Gastrocnemius medialis (tissue), 4 donors: ENCODE results near the gene DDIT3. TPM values are rescaled to one million over a fixed set of nuclear protein-coding genes. Genes with fewer than 3 reads are reported as not detected.

Experiments
- ATAC-seq, 2 donors: fragments of 150-250 bp; one replicate each; pipeline ENCODE4 v1.9.1; 2016
- DNase-seq, 2 donors: peaks; one replicate each; pipeline ENCODE4 v3.0.0-alpha.2; 2019
- H3K27ac ChIP-seq, 4 donors: fragments of 200-600 bp; sonication (generic); 1 replicate in 1 of 4; 2 replicates in 3 of 4; pipeline ENCODE4 v1.5.1; 2016 to 2018; ENCODE audit warnings: mild to moderate bottlenecking in 2 of 4, moderate library complexity in 1 of 4
- H3K27me3 ChIP-seq, 3 donors: fragments of 200-600 bp; sonication (generic) in 2 of 3; 1 replicate in 1 of 3; 2 replicates in 2 of 3; pipeline versions ENCODE4 v1.5.1 to v1.6.0; 2016 to 2019; ENCODE audit warnings: mild to moderate bottlenecking in 1 of 3, moderate library complexity in 1 of 3
- H3K36me3 ChIP-seq, 2 donors: fragments of 200-600 bp; sonication (generic) in 1 of 2; one replicate each; pipeline ENCODE4 v1.5.1; 2017 to 2018
- H3K4me1 ChIP-seq, 2 donors: fragments of 200-600 bp; sonication (generic) in 1 of 2; one replicate each; pipeline ENCODE4 v1.5.1; 2016 to 2017; ENCODE audit warnings: mild to moderate bottlenecking in 2 of 2
- H3K4me3 ChIP-seq, 4 donors: fragments of 200-600 bp; sonication (generic) in 3 of 4; 1 replicate in 1 of 4; 2 replicates in 3 of 4; pipeline ENCODE4 v1.5.1; 2016 to 2019; ENCODE audit warnings: mild to moderate bottlenecking in 2 of 4
- H3K9me3 ChIP-seq, 3 donors: fragments of 200-600 bp; sonication (generic) in 2 of 3; 1 replicate in 1 of 3; 2 replicates in 2 of 3; pipeline ENCODE4 v1.5.1; 2016 to 2019
- POLR2A ChIP-seq, 2 donors: fragments of 450-650 bp; IDR thresholded peaks; one replicate each; pipeline ENCODE4 v1.6.1; 2017; ENCODE audit warnings: antibody characterized with exemption in 2 of 2, mild to moderate bottlenecking in 2 of 2, moderate library complexity in 2 of 2
- in situ Hi-C, 4 donors: fragments of 200-750 bp; cut with MboI; loops; one replicate each; pipeline versions ENCODE4 v1.15.0 to v1.8.0; 2017; ENCODE audit warnings: low sequenced_read_pairs in 4 of 4
- intact Hi-C: fragments of 100-400 bp; cut with DNase I; formaldehyde crosslinking; loops from one replicate; pipeline ENCODE4 v1.15.1; 2023; ENCODE audit warnings: low total_unique reads
- total RNA-seq, 4 donors: library from RNA; depleted of rRNA; stranded (reverse); fragments of >200 nt; gene quantifications; one replicate each; pipeline versions ENCODE4 v1.1.0 to v1.2.3, GENCODE V29; 2016
- TF ChIP-seq, protein P1 (sequence below), 5 experiments: fragments of 450-650 bp in 3 of 5; fragments of 200-600 bp in 2 of 5; sonication (generic) in 2 of 5; IDR thresholded peaks in 4 of 5; conservative IDR thresholded peaks in 1 of 5; 1 replicate in 4 of 5; 2 replicates in 1 of 5; pipeline ENCODE4 v1.5.1; 2016 to 2019; ENCODE audit warnings: antibody characterized with exemption in 5 of 5, mild to moderate bottlenecking in 3 of 5, moderate library complexity in 3 of 5

DDIT3 gene
- total RNA-seq, 4 donors from 2014 or later: 11.8 to 46.4 (median 17.1) TPM

DNA sequence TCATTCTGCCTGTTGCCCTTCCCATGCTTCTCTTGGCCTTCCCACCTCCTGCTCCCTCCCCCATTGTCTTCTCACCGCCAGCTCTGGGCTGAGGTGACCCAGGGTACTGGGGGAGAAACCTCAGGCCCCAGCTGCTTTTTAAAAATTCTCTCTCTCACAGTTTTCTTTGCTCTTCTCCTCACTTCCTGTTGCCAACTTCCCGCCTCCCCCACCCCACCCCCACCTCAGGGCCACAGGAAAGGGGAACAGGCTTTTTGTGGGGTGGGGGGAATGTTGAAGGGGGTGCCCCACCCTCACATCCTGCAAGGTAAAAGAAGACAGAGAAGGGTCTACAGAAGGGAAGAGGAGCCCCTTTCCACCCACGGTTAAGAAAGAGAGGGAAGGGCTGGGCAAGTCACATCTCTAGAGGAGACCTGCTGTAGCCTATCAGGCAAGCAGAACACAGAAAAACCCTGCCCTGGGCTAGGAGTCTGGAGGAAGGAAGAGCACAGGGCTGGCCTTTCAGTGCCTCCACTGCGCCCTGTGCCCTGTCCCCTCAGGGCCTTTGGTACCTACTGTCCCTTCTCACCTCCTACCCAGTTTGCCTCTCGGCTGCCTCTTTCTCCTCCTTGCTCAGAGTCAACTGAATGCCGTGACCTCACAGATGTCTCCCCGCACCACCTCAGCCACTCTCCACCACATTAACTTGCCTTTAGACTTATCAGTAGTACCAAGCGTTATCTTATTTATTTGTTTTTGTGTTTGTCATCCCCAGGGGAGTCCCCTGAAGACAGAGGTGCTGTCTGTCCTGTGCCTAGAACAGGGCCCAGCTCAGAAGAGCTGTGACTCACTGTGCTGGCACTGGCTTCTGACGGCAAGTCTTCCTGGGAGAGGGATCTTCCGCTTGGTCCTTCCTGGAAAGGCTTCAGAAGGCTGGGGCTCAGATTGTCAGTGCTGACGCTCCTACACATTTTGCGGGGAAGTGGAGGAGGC lies 42.3 kb downstream of the DDIT3 start:
- H3K4me3 ChIP-seq: peak overlapping the region in 1 of 4 donors; percentile 47
- H3K4me1 ChIP-seq: peaks cover 12% of the 10 kb centered on the region in 2 donors
- H3K27ac ChIP-seq: peak overlapping the region in 1 of 4 donors; percentile 10
- no peaks in the 10 kb centered on the region for H3K9me3 ChIP-seq
- TF ChIP-seq POLR2A (IDR thresholded peaks at IDR 0.05): no peak
- TF ChIP-seq, protein P1, sequence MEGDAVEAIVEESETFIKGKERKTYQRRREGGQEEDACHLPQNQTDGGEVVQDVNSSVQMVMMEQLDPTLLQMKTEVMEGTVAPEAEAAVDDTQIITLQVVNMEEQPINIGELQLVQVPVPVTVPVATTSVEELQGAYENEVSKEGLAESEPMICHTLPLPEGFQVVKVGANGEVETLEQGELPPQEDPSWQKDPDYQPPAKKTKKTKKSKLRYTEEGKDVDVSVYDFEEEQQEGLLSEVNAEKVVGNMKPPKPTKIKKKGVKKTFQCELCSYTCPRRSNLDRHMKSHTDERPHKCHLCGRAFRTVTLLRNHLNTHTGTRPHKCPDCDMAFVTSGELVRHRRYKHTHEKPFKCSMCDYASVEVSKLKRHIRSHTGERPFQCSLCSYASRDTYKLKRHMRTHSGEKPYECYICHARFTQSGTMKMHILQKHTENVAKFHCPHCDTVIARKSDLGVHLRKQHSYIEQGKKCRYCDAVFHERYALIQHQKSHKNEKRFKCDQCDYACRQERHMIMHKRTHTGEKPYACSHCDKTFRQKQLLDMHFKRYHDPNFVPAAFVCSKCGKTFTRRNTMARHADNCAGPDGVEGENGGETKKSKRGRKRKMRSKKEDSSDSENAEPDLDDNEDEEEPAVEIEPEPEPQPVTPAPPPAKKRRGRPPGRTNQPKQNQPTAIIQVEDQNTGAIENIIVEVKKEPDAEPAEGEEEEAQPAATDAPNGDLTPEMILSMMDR (IDR thresholded peaks at IDR 0.05 in 4 of 5, conservative IDR thresholded peaks at IDR 0.05 in 1 of 5): no peak
- H3K27me3 ChIP-seq: peaks cover 36 to 41% (median 36%) of the 10 kb centered on the region in 3 donors
- DNase-seq: no peak
- no peak for ATAC-seq
- H3K36me3 ChIP-seq: no peaks in the 10 kb centered on the region
- in situ Hi-C loops (no loop called here), intact Hi-C loops (no loop called here)

DNA sequence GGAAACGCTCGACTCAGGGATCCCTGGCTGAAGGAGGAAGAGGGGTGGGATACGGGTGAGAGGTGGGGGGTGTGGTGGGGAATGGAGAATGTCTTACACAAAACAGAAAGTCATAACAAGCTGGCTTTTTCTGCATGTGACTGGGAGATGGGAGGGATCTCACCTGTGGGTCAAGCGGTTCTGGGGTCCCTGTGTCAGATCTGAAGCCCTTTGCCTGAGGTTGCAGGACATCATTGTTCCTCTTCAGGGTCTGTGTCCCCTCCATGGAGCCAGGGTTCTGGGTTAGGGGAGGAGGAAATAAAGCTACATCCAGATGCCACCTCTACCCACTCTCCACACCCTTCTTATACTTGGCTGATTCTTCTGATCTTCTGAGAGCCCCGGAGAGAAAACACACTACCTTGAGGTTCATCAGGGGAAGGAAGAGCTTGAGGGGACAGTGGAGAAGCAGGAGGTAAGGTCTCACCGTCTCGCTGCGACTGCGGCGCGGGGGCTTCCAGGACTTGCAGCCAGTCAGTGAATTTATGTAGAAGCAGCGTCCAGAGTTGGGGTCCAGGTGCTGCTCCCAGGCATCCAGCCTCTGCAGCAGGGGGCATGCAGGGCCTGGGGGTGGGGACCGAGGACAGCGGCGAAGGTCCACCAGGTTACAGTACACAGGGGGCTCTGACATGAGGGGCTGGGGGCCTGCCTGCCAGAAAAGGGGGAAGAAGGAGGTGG lies 43.2 kb downstream of the DDIT3 start:
- Histone ChIP-seq H3K27ac (peak overlapping the region in 1 of 4 donors; percentile 7), H3K36me3 (no peaks in the 10 kb centered on the region), H3K4me3 (peak overlapping the region in 1 of 4 donors; percentile 47), H3K27me3 (peaks cover 39 to 41% (median 40%) of the 10 kb centered on the region in 3 donors), H3K4me1 (peaks cover 12% of the 10 kb centered on the region in 2 donors), H3K9me3 (no peaks in the 10 kb centered on the region)
- in situ Hi-C loops: no loop called here
- ATAC-seq (no peak), DNase-seq (no peak)
- intact Hi-C loops: no loop called here
- no peak for TF ChIP-seq POLR2A (IDR thresholded peaks at IDR 0.05)
- TF ChIP-seq, protein P1 (IDR thresholded peaks at IDR 0.05 in 4 of 5, conservative IDR thresholded peaks at IDR 0.05 in 1 of 5): no peak

DNA sequence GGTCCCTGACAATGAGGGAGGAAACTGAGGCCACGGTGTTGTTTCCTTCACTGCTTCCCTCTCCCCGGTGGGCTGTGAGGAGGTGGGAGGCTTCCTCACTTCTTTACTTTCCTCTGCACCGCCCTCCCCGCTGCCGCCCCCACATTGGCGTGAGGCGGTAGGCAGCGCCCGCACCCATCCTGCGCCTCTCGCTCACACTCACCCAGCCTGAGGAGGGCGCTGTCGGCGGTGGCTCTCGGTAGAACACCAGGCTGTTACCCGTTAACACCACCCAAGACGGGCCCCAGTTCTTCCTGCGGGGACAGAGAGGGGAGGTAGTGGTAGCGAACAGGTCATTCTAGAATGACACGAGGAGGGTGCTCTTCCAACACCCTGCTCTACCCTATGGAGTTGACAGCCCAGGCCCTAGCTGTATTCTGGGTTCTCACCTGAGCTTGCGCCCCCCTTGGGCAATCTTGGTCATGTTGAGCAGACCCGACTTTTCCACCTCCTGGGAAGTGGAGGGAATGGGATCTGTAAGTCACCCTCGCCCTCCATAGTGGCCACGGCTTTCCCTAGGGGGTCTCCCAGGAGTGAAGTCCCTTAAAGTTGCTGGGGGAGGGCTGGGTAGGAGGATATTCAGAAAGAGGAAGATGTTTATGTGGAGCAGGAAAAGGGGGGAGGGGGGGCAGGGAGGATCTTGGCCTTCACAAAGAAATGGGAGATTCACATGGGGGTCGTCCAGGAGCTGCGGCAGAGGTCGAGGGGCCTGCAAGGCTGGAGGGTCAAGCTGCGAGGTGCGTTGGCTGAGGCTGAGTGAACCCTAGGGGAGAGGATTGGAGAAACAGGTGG lies 43.9 kb downstream of the DDIT3 start:
- H3K4me1 ChIP-seq: peaks cover 12% of the 10 kb centered on the region in 2 donors
- no peak for ATAC-seq
- DNase-seq: no peak

More for the DNA sequence above, 43.9 kb downstream of the DDIT3 start:
- TF ChIP-seq POLR2A (IDR thresholded peaks at IDR 0.05): no peak
- TF ChIP-seq, protein P1 (IDR thresholded peaks at IDR 0.05 in 4 of 5, conservative IDR thresholded peaks at IDR 0.05 in 1 of 5): peak in 1 of 5 experiments; percentile 11
- no peaks in the 10 kb centered on the region for H3K36me3 ChIP-seq
- H3K27me3 ChIP-seq: peaks cover 41 to 43% (median 41%) of the 10 kb centered on the region in 3 donors
- intact Hi-C loops: no loop called here
- H3K27ac ChIP-seq: peak overlapping the region in 1 of 4 donors; percentile 2
- no peaks in the 10 kb centered on the region for H3K9me3 ChIP-seq
- H3K4me3 ChIP-seq: peak overlapping the region; percentile 38 to 74 (median 49)
- in situ Hi-C loops: no loop called here
